ENCODE data around the gene RANBP17. TPM values are rescaled to one million over a fixed set of nuclear protein-coding genes. Genes with fewer than 3 reads are reported as not detected.

Gene RANBP17
- total RNA-seq, 2 experiments from 2014 or later: not detected

GRCh38 chr5:171330021-171330420 lies 468.2 kb downstream of the RANBP17 start:
- intact Hi-C loops (cut with micrococcal nuclease): no loop called here
- H3K27ac Mint-ChIP-seq: no peak overlapping the region
- no peaks in the 10 kb centered on the region for H3K4me1 Mint-ChIP-seq (ENCODE audit: low read depth)
- no peaks in the 10 kb centered on the region for H3K36me3 Mint-ChIP-seq (ENCODE audit: low read depth)
- H3K9me3 Mint-ChIP-seq: no peaks in the 10 kb centered on the region
- peaks cover 18% of the 10 kb centered on the region for H3K27me3 Mint-ChIP-seq (ENCODE audit: low read depth)
- no peak for DNase-seq
- H3K4me3 Mint-ChIP-seq: no peak overlapping the region
- CTCF ChIA-PET: no interaction called here

GRCh38 chr5:171335616-171336015 lies 473.8 kb downstream of the RANBP17 start:
- intact Hi-C loops (cut with micrococcal nuclease): loop anchor here (2.0 kb wide), 2 partner anchors 591 to 697 kb away; no protein-coding TSS in a partner anchor
- Mint-ChIP-seq H3K36me3 (ENCODE audit: low read depth) (no peaks in the 10 kb centered on the region), H3K27ac (no peak overlapping the region), H3K9me3 (no peaks in the 10 kb centered on the region), H3K4me3 (no peak overlapping the region), H3K4me1 (ENCODE audit: low read depth) (peaks cover 5% of the 10 kb centered on the region), H3K27me3 (ENCODE audit: low read depth) (peaks cover 32% of the 10 kb centered on the region)
- DNase-seq: no peak
- CTCF ChIA-PET: no interaction called here

GRCh38 chr5:171336521-171337209 lies 474.8 kb downstream of the RANBP17 start:
- no peaks in the 10 kb centered on the region for H3K9me3 Mint-ChIP-seq
- CTCF ChIA-PET: interaction anchor here (0.7 to 2.9 kb wide), 4 partner anchors 13 to 698 kb away, joined by 3 to 12 read pairs (median 4); no protein-coding TSS in a partner anchor
- intact Hi-C loops (cut with micrococcal nuclease): loop anchor here (1.0 to 2.0 kb wide), 4 partner anchors 63 to 698 kb away; no protein-coding TSS in a partner anchor
- peaks cover 5% of the 10 kb centered on the region for H3K4me1 Mint-ChIP-seq (ENCODE audit: low read depth)
- H3K27ac Mint-ChIP-seq: no peak overlapping the region
- peaks cover 32% of the 10 kb centered on the region for H3K27me3 Mint-ChIP-seq (ENCODE audit: low read depth)
- no peaks in the 10 kb centered on the region for H3K36me3 Mint-ChIP-seq (ENCODE audit: low read depth)
- peak; percentile 49 for DNase-seq
- peak overlapping the region; percentile 62 for H3K4me3 Mint-ChIP-seq

- Mint-ChIP-seq H3K27ac (no peak overlapping the region), H3K4me1 (ENCODE audit: low read depth) (peaks cover 5% of the 10 kb centered on the region), H3K36me3 (ENCODE audit: low read depth) (no peaks in the 10 kb centered on the region), H3K9me3 (no peaks in the 10 kb centered on the region), H3K4me3 (peak overlapping the region; percentile 62), H3K27me3 (ENCODE audit: low read depth) (peaks cover 32% of the 10 kb centered on the region)
- intact Hi-C loops (cut with micrococcal nuclease): loop anchor here (1.0 to 2.0 kb wide), 4 partner anchors 64 to 698 kb away; no protein-coding TSS in a partner anchor
- no peak for DNase-seq
- CTCF ChIA-PET: interaction anchor here (0.7 to 2.9 kb wide), 4 partner anchors 14 to 699 kb away, joined by 3 to 12 read pairs (median 4); no protein-coding TSS in a partner anchor
These were observed 475.4 kb downstream of the RANBP17 start for GRCh38 chr5:171337210-171337569.

GRCh38 chr5:171340042-171340441 lies 478.2 kb downstream of the RANBP17 start:
- CTCF ChIA-PET: interaction anchor here (0.6 to 3.2 kb wide), 4 partner anchors 22 to 234 kb away, joined by 3 to 20 read pairs (median 4); no protein-coding TSS in a partner anchor
- Mint-ChIP-seq H3K27ac (no peak overlapping the region), H3K9me3 (no peaks in the 10 kb centered on the region), H3K4me1 (ENCODE audit: low read depth) (peaks cover 5% of the 10 kb centered on the region), H3K4me3 (no peak overlapping the region), H3K27me3 (ENCODE audit: low read depth) (peaks cover 28% of the 10 kb centered on the region), H3K36me3 (ENCODE audit: low read depth) (no peaks in the 10 kb centered on the region)
- intact Hi-C loops (cut with micrococcal nuclease): loop anchor here (5.0 to 10.0 kb wide), 2 partner anchors 355 to 533 kb away; no protein-coding TSS in a partner anchor
- no peak for DNase-seq

GRCh38 chr5:171340491-171340890 lies 478.7 kb downstream of the RANBP17 start:
- intact Hi-C loops (cut with micrococcal nuclease): loop anchor here (5.0 to 10.0 kb wide), 2 partner anchors 356 to 533 kb away; no protein-coding TSS in a partner anchor
- no peak overlapping the region for H3K27ac Mint-ChIP-seq
- H3K36me3 Mint-ChIP-seq (ENCODE audit: low read depth): no peaks in the 10 kb centered on the region
- H3K9me3 Mint-ChIP-seq: no peaks in the 10 kb centered on the region
- peaks cover 5% of the 10 kb centered on the region for H3K4me1 Mint-ChIP-seq (ENCODE audit: low read depth)
- DNase-seq: no peak
- H3K27me3 Mint-ChIP-seq (ENCODE audit: low read depth): peaks cover 25% of the 10 kb centered on the region
- CTCF ChIA-PET: interaction anchor here (0.6 to 3.2 kb wide), 3 partner anchors 22 to 177 kb away, joined by 3 to 20 read pairs (median 3); no protein-coding TSS in a partner anchor
- no peak overlapping the region for H3K4me3 Mint-ChIP-seq

GRCh38 chr5:171342362-171343111 lies 480.7 kb downstream of the RANBP17 start:
- CTCF ChIA-PET: interaction anchor here (0.6 to 3.2 kb wide), 9 partner anchors 9 to 600 kb away, joined by 3 to 20 read pairs (median 4); no protein-coding TSS in a partner anchor
- peaks cover 12% of the 10 kb centered on the region for H3K27me3 Mint-ChIP-seq (ENCODE audit: low read depth)
- peak; percentile 60 for DNase-seq
- no peaks in the 10 kb centered on the region for H3K4me1 Mint-ChIP-seq (ENCODE audit: low read depth)
- H3K27ac Mint-ChIP-seq: no peak overlapping the region
- intact Hi-C loops (cut with micrococcal nuclease): loop anchor here (1.0 to 10.0 kb wide), 4 partner anchors 69 to 535 kb away; no protein-coding TSS in a partner anchor
- H3K4me3 Mint-ChIP-seq: no peak overlapping the region
- no peaks in the 10 kb centered on the region for H3K9me3 Mint-ChIP-seq
- H3K36me3 Mint-ChIP-seq (ENCODE audit: low read depth): no peaks in the 10 kb centered on the region

GRCh38 chr5:171344936-171345608 lies 483.3 kb downstream of the RANBP17 start:
- H3K9me3 Mint-ChIP-seq: no peaks in the 10 kb centered on the region
- H3K27me3 Mint-ChIP-seq (ENCODE audit: low read depth): peaks cover 8% of the 10 kb centered on the region
- H3K4me3 Mint-ChIP-seq: no peak overlapping the region
- H3K27ac Mint-ChIP-seq: no peak overlapping the region
- CTCF ChIA-PET: interaction anchor here (0.7 kb wide), 1 partner anchor 8 kb away, joined by 3 read pairs; no protein-coding TSS in a partner anchor
- DNase-seq: no peak
- no peaks in the 10 kb centered on the region for H3K4me1 Mint-ChIP-seq (ENCODE audit: low read depth)
- intact Hi-C loops (cut with micrococcal nuclease): loop anchor here (5.0 to 10.0 kb wide), 2 partner anchors 360 to 538 kb away; no protein-coding TSS in a partner anchor
- no peaks in the 10 kb centered on the region for H3K36me3 Mint-ChIP-seq (ENCODE audit: low read depth)

Other genes starting within 250 kb of the RANBP17 start
- not detected for gene GABRP, start 78.3 kb upstream of the RANBP17 start, total RNA-seq